Panc1 (cell line): ENCODE data around the gene MET.

Experiments
- CTCF ChIP-seq: fragments of 450-650 bp; IDR thresholded peaks from 2 replicates; pipeline ENCODE4 v1.5.1; 2017; ENCODE audit warnings: mild to moderate bottlenecking
- POLR2AphosphoS5 ChIP-seq: IDR thresholded peaks from 2 replicates; pipeline ENCODE4 v1.6.1; 2012; ENCODE audit warnings: mild to moderate bottlenecking, low read depth, low read length, moderate library complexity
- REST ChIP-seq, 2 experiments: IDR thresholded peaks; 2 replicates each; pipeline ENCODE4 v1.6.1; 2011 to 2012; ENCODE audit warnings: low read depth in 2 of 2, control low read depth in 1 of 2, low read length in 1 of 2, mild to moderate bottlenecking in 1 of 2, moderate library complexity in 1 of 2; ENCODE audit not compliant: insufficient read depth in 1 of 2
- SIN3A ChIP-seq: IDR thresholded peaks from 2 replicates; pipeline ENCODE4 v1.6.1; 2012; ENCODE audit warnings: low read depth, mild to moderate bottlenecking, low read length, moderate library complexity, borderline replicate concordance; ENCODE audit not compliant: insufficient read depth

GRCh38 chr7:116811768-116812167 is 139.8 kb downstream of the MET start:
- no peak for TF ChIP-seq SIN3A
- TF ChIP-seq CTCF: no peak
- TF ChIP-seq REST (IDR thresholded peaks at IDR 0.05; ENCODE audit: insufficient read depth in 1 of 2, low read depth in 2 of 2, low read length in 1 of 2): no peak
- no peak for TF ChIP-seq POLR2AphosphoS5
